Fibroblast of lung (primary cell): ENCODE data around the gene YTHDF2. TPM values are rescaled to one million over a fixed set of nuclear protein-coding genes. Genes with fewer than 3 reads are reported as not detected.

Source experiments
- DNase-seq, 2 donors: peaks; one replicate each; pipeline versions ENCODE4 v3.0.0 to v3.0.0-alpha.2; 2010; ENCODE audit warnings: low read depth in 2 of 2
- H2AFZ ChIP-seq: 2 replicates; pipeline ENCODE4 v1.5.1; 2012; ENCODE audit warnings: low read length, control low read depth, inconsistent platforms
- H3K27ac ChIP-seq: 2 replicates; pipeline ENCODE4 v1.5.1; 2011; ENCODE audit warnings: low read length, control low read depth; ENCODE audit not compliant: insufficient read depth
- H3K27me3 ChIP-seq: 2 replicates; pipeline ENCODE4 v1.5.1; 2011; ENCODE audit warnings: mild to moderate bottlenecking, low read length; ENCODE audit not compliant: control insufficient read depth, insufficient read depth
- H3K36me3 ChIP-seq: 2 replicates; pipeline ENCODE4 v1.5.1; 2011; ENCODE audit warnings: low read length; ENCODE audit not compliant: control insufficient read depth, insufficient read depth
- H3K4me1 ChIP-seq: 2 replicates; pipeline ENCODE4 v1.5.1; 2011; ENCODE audit warnings: low read length; ENCODE audit not compliant: control insufficient read depth, insufficient read depth; ENCODE audit errors: extremely low read depth
- H3K4me2 ChIP-seq: 2 replicates; pipeline ENCODE4 v1.5.1; 2011; ENCODE audit warnings: low read length, control low read depth; ENCODE audit not compliant: insufficient read depth; ENCODE audit errors: extremely low read depth
- H3K4me3 ChIP-seq, 4 experiments: fragments of 200-600 bp in 1 of 4; sonication (generic) in 1 of 4; replicated peaks in 1 of 4; 2 replicates each; pipeline ENCODE4 v1.5.1; 2011 to 2016; ENCODE audit warnings: low read length in 4 of 4, low read depth in 3 of 4, mild to moderate bottlenecking in 3 of 4, control low read depth in 2 of 4, inconsistent platforms in 1 of 4, mixed read lengths in 1 of 4; ENCODE audit not compliant: insufficient read depth in 1 of 4; ENCODE audit errors: control extremely low read depth in 1 of 4
- H3K79me2 ChIP-seq: 2 replicates; pipeline ENCODE4 v1.5.1; 2012; ENCODE audit warnings: mild to moderate bottlenecking, low read length, inconsistent platforms; ENCODE audit not compliant: control insufficient read depth, insufficient read depth
- H3K9ac ChIP-seq: 2 replicates; pipeline ENCODE4 v1.5.1; 2011; ENCODE audit warnings: mild to moderate bottlenecking, low read length, control low read depth; ENCODE audit not compliant: insufficient read depth
- H3K9me3 ChIP-seq: 2 replicates; pipeline ENCODE4 v1.5.1; 2012; ENCODE audit warnings: low read depth, low read length; ENCODE audit not compliant: control insufficient read depth, insufficient read depth
- H4K20me1 ChIP-seq: 2 replicates; pipeline ENCODE4 v1.5.1; 2011; ENCODE audit warnings: low read length; ENCODE audit not compliant: control insufficient read depth, insufficient read depth; ENCODE audit errors: extremely low read depth
- CTCF ChIP-seq, 2 donors: IDR thresholded peaks in 1 of 2; conservative IDR thresholded peaks in 1 of 2; 1 replicate in 1 of 2; 2 replicates in 1 of 2; pipeline ENCODE4 v1.5.1; 2011 to 2012; ENCODE audit warnings: low read length in 2 of 2, control low read depth in 1 of 2, inconsistent platforms in 1 of 2, low read depth in 1 of 2, mild to moderate bottlenecking in 1 of 2
- EZH2 ChIP-seq: IDR thresholded peaks from 2 replicates; pipeline ENCODE4 v1.5.1; 2012; ENCODE audit warnings: low read length, control low read depth, mild to moderate bottlenecking; ENCODE audit errors: missing control alignments
- polyA plus RNA-seq, 2 donors: library from polyadenylated mRNA; depleted of rRNA in 1 of 2; stranded (reverse) in 1 of 2; unstranded in 1 of 2; fragments of >200 nt; gene quantifications; 2 replicates each; pipeline ENCODE4 v1.2.1, GENCODE V29; 2011 to 2012; ENCODE audit warnings: missing spikeins in 1 of 2
- total RNA-seq: library from RNA; depleted of rRNA; stranded (reverse); fragments of >200 nt; gene quantifications from 2 replicates; pipeline ENCODE4 v1.2.1, GENCODE V29; 2014

The YTHDF2 gene
- total and polyA plus RNA-seq, 2 donors (not counting 1 experiment from before 2014, with no cell fraction given), result 57.5 to 89.0 TPM

GRCh38 chr1:28778021-28778420 is 41.3 kb downstream of the YTHDF2 start:
- no peaks in the 10 kb centered on the region for H3K27me3 ChIP-seq
- DNase-seq, result no peak

GRCh38 chr1:28779751-28780408 is 43.1 kb downstream of the YTHDF2 start:
- no peak overlapping the region for H2AFZ ChIP-seq
- H3K4me2 ChIP-seq, result no peak overlapping the region
- no peak overlapping the region for H3K27ac ChIP-seq
- TF ChIP-seq CTCF (conservative IDR thresholded peaks at IDR 0.05 in 1 of 2, IDR thresholded peaks at IDR 0.05 in 1 of 2; ENCODE audit: low read depth in 1 of 2, low read length in 2 of 2), result no peak
- TF ChIP-seq EZH2, result no peak
- no peaks in the 10 kb centered on the region for H3K9me3 ChIP-seq
- no peaks in the 10 kb centered on the region for H3K27me3 ChIP-seq
- H3K79me2 ChIP-seq, result no peaks in the 10 kb centered on the region
- H4K20me1 ChIP-seq, result no peaks in the 10 kb centered on the region
- no peak overlapping the region for H3K4me3 ChIP-seq
- DNase-seq, result no peak
- H3K4me1 ChIP-seq, result no peaks in the 10 kb centered on the region
- H3K36me3 ChIP-seq, result no peaks in the 10 kb centered on the region
- no peak overlapping the region for H3K9ac ChIP-seq

More at GRCh38 chr1:28778021-28778420, 41.3 kb downstream of the YTHDF2 start:
- no peaks in the 10 kb centered on the region for H3K79me2 ChIP-seq
- H3K9me3 ChIP-seq, result no peaks in the 10 kb centered on the region
- no peak overlapping the region for H3K27ac ChIP-seq
- H3K36me3 ChIP-seq, result no peaks in the 10 kb centered on the region
- H2AFZ ChIP-seq, result no peak overlapping the region
- no peak overlapping the region for H3K4me3 ChIP-seq
- no peak overlapping the region for H3K4me2 ChIP-seq
- no peaks in the 10 kb centered on the region for H4K20me1 ChIP-seq
- no peak overlapping the region for H3K9ac ChIP-seq
- TF ChIP-seq CTCF (conservative IDR thresholded peaks at IDR 0.05 in 1 of 2, IDR thresholded peaks at IDR 0.05 in 1 of 2; ENCODE audit: low read depth in 1 of 2, low read length in 2 of 2) (no peak), EZH2 (no peak)
- H3K4me1 ChIP-seq, result no peaks in the 10 kb centered on the region

GRCh38 chr1:28781305-28781704 is 44.6 kb downstream of the YTHDF2 start:
- no peaks in the 10 kb centered on the region for H3K79me2 ChIP-seq
- H3K4me3 ChIP-seq, result no peak overlapping the region
- H2AFZ ChIP-seq, result no peak overlapping the region
- H3K27me3 ChIP-seq, result no peaks in the 10 kb centered on the region
- TF ChIP-seq EZH2 (no peak), CTCF (conservative IDR thresholded peaks at IDR 0.05 in 1 of 2, IDR thresholded peaks at IDR 0.05 in 1 of 2; ENCODE audit: low read depth in 1 of 2, low read length in 2 of 2) (no peak)
- H3K9me3 ChIP-seq, result no peaks in the 10 kb centered on the region
- H3K36me3 ChIP-seq, result no peaks in the 10 kb centered on the region
- DNase-seq, result no peak
- H4K20me1 ChIP-seq, result no peaks in the 10 kb centered on the region
- H3K4me2 ChIP-seq, result no peak overlapping the region
- no peaks in the 10 kb centered on the region for H3K4me1 ChIP-seq
- no peak overlapping the region for H3K9ac ChIP-seq
- no peak overlapping the region for H3K27ac ChIP-seq
